GM13976 (cell line): ENCODE measurements around the gene SCUBE3.

ENCODE experiments used
- DNase-seq: peaks from one replicate; pipeline ENCODE4 v3.0.0; 2012; ENCODE audit warnings: low spot score
- CTCF ChIP-seq: IDR thresholded peaks from 2 replicates; pipeline ENCODE4 v1.5.1; 2012; ENCODE audit warnings: borderline replicate concordance, mild to moderate bottlenecking; ENCODE audit not compliant: insufficient read depth; ENCODE audit errors: extremely low read depth, missing control alignments, control extremely low read depth
- in situ Hi-C: fragments of 300-500 bp; cut with MboI; formaldehyde crosslinking; loops from one replicate; pipeline ENCODE4 v1.12.0; 2022; ENCODE audit warnings: low sequenced_read_pairs, mixed read lengths, inconsistent platforms; ENCODE audit not compliant: unreplicated experiment

Gene SCUBE3

GRCh38 chr6:35178932-35179832, 34.6 kb upstream of the SCUBE3 start:
- in situ Hi-C loops: no loop called here
- no peak for DNase-seq
- TF ChIP-seq CTCF: no peak

DNA sequence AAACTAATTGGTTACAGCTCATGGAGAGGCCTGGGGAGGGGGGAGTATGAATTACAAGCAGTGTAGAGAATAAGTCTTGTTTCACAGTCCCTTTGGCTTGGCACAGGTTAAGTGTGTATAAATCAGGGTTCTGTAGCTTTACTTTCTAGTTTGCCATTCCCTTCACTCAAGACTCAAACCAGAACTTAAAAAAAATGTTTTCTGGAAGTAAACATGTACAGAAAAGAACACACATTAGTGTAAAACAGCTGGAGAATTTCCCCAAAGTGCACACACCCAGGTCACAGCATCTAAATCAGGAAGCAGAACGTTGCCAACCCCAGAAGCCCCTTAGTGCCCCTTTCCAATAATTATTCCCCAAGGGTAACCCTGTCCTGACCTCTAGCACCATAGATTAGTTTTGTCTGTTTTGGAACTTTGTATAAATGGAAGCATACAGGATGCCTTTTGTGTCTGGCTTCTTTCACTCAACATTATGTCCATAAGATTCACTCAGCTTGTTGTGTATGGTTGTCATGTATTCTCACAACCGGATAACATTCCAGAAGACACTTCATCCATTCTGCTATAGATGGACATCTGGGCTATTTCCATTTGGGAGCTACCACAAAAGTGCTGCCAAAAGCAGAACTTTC, 33.7 kb upstream of the SCUBE3 start:
- TF ChIP-seq CTCF: no peak
- DNase-seq: no peak
- in situ Hi-C loops: no loop called here

- no peak for DNase-seq
- in situ Hi-C loops: no loop called here
These were observed 32.3 kb upstream of the SCUBE3 start for GRCh38 chr6:35181308-35181932.

DNA sequence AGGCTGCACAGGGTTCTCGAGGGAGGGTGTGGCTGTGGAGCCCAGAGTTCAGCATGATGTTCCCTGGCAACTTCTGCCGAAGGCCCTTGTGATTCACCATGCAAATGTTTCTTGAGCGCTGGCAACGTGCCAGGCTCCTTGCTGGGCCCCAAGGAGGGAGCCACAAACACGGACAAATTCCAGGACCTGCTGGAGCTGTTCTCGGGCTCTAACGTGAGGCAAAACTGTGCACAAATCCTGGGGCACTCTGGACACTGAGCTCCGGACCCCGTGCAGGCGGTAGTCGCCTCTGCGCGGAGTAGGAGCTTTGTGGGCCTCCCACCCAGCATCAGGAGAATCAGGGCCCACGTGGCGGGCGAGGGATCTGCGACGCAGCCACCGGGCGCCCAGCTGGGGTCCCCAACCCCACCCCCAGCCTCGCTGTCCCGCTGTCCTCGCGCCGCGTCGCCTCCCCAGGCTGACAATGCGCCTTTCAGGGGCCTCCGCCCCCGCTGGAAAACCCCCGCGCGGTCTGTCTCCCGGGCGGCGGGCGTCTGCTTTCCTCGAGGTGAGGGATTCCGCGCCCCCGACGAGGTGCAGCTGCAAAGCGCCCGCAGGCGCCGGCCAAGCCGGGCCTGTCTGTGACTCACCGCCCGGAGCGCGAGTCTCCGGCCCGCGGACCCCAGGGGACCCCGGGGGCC, 31.7 kb upstream of the SCUBE3 start:
- in situ Hi-C loops: no loop called here
- TF ChIP-seq CTCF: no peak
- DNase-seq: no peak

More at GRCh38 chr6:35181308-35181932, 32.3 kb upstream of the SCUBE3 start:
- TF ChIP-seq CTCF: no peak

GRCh38 chr6:35183281-35183680, 30.5 kb upstream of the SCUBE3 start:
- no peak for DNase-seq
- TF ChIP-seq CTCF: no peak
- in situ Hi-C loops: no loop called here

GRCh38 chr6:35183935-35184334, 29.8 kb upstream of the SCUBE3 start:
- no peak for TF ChIP-seq CTCF
- in situ Hi-C loops: no loop called here
- DNase-seq: no peak
